Measurements from ENCODE around the gene TRIP12.
"Not testable (repeated sequence)": the region's sequence is repeated elsewhere in the genome, so short reads cannot be mapped to it uniquely, and the experiment has no call there.

Gene TRIP12

DNA sequence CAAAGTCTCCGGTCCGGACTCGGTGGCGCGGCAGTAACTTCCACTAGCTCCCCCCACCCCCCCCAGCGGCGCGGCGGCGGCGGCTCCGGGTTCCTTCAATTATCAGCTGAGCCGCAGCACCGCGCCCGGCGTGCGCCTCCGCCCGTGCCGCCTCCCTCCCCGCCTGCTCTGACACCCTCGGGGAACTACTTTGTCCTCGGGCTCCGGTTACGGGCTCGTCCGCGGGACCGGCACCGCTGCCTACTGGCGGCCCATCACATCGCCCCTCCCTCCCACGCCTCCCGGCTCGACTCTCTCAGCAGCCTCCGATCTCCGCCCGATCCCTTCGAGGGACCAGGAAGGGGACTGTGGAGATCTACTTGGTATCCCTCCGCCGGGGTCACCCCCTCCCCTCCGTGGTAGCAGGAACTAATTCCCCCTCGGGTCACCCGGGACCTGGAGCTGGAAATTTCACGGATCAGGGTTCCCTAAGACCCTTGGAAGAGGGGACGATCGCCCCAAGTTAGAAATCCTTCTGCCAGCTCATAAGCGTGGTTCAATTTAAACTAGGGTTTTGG lies at the start of gene TRIP12:
Gene TRIP12, minus strand, starts transcription at position 118 of the 557 bp plus-strand sequence. CDS start 41,930 bp downstream, outside the sequence.
- peak; percentile 88 for DNase-seq (ENCODE audit: low spot score)

DNA sequence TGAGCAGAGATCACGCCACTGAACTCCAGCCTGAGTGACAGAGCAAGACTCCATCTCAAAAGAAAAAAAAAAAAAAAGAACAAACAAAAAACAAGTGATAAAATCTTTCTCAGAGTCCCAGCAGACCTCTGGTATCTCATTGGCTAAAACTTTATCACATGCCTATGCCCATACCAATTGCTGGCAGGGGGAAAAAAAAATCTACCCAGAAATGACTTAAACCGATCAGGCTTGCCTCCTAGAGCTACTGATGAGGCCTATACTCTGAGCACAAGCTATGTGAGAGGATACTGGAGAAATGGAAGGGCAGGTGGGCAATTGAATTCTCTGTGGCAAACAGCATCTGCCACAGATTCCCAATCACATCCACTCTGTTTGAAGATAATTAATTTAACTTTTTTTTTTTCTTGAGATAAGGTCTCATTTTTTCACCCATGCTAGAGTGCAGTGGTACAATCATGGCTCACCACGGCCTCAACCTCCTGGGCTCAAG lies 49.5 kb upstream of the TRIP12 start:
- no peak for DNase-seq (ENCODE audit: low spot score)

DNA sequence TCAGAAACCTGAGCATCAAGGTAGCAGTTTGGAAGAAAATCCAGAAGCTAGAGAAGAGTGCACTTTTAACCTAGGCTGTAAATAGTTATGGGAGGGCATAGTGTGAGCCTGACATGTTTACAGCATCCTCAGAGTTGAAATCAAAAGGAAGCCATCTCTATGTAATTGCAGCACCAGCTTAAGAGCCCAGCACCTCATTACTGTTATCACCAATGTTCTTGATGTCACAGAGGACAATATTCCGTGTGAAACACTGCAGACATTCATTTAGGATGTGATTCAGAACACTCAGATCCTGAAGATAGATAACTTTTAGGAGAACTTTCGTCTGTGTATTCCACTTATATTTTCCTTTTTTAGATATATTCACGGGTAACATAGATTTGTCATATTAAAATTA lies 48.6 kb upstream of the TRIP12 start:
- no peak for DNase-seq (ENCODE audit: low spot score)

DNA sequence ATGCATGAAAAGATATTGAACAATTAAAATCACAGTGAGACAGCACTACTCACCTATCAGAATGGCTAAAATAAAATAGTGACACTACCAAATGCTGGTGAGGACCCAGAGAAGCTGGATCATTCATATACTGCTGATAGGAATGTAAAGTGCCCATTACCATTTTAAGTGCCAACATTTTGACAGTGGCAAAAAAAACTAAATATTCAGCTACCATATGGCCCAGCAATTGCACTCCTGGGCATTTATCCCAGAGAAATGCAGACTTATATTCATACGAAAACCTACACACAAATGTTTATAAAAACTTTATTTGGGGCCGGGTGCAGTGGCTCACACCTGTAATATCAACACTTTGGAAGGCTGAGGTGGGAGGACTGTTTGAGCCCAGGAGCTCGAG lies 48.1 kb upstream of the TRIP12 start:
- DNase-seq (ENCODE audit: low spot score), result no peak

DNA sequence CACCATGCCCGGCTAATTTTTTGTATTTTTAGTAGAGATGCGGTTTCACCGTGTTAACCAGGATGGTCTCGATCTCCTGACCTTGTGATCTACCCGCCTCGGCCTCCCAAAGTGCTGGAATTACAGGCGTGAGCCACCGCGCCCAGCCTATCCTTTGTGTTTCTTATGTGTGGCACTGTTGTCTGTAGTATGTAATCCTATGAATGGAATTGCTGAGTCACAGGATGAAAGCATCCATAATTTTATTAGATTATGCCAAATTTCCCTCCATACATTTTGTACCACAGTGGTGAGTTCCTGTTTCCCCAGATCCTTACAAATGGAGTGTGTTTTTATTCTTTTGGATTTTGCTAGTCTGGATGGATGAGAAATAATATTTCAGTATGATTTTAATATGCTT lies 41.8 kb upstream of the TRIP12 start:
- not testable (repeated sequence) for DNase-seq (ENCODE audit: low spot score)

DNA sequence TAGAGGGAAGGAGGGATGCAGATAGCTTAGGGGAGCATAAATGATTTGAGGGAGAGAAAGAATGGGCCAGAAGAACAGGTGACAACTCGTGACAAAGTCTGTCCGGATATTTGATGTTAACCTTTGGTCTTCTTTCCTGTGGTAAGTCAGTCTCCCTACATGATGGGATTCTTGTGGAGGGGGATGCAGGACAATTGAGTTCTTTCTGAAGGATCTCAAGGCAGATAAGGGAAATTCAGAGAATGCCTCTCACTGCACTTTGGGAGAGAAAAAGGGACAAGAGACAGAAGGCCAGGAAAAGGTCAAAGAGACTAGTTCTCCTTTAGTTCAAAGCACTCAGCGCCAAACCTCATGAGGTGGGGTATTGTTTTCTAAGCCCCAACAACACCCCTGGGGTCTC lies 34.7 kb upstream of the TRIP12 start:
- no peak for DNase-seq (ENCODE audit: low spot score)

DNA sequence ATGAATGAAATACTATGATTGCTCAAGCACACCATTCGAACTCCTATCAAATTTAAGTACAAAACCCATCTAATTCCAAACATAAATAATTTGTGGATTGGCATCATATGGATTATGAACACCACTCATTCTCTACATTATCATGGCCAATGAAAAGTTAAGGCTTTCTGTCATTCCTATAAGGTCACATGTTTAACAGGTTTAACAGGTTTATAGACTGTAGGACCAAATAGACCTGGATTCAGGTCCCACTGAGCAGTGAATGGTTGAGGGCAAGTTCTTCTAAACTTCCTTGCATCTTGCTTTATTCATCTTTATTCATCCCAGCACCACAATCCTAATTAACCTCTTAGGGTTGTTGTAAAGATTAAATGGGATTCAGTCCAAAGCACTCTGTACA lies 33.9 kb upstream of the TRIP12 start:
- no peak for DNase-seq (ENCODE audit: low spot score)

DNA sequence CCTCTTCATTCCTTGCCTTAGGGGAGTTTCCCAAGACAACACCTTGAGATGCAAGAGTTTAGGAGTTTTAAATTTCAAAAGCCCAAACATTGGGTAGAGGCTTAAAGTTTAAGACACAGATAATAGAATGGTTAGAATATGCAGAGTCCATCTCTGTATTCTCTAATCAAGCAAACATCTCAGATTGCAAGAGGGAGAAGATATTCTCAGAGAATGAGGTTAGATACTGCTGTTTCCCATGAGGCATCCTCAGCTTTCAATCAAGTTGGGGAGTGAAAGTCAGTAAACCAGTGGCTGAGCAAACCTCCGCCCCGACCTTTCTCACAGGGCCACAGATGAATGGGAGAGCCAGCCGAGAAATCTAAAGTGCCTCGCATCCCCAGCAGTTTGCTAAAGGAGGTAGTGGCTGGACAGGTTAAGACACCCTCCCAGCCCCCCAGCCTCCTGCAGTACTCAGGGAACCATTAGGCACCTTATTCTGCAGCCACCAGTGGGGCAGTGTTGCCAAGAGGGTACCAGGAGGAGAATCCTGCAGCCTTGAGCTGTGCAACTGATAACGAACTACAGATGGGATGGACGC lies 30.5 kb upstream of the TRIP12 start:
- DNase-seq (ENCODE audit: low spot score), result no peak

DNA sequence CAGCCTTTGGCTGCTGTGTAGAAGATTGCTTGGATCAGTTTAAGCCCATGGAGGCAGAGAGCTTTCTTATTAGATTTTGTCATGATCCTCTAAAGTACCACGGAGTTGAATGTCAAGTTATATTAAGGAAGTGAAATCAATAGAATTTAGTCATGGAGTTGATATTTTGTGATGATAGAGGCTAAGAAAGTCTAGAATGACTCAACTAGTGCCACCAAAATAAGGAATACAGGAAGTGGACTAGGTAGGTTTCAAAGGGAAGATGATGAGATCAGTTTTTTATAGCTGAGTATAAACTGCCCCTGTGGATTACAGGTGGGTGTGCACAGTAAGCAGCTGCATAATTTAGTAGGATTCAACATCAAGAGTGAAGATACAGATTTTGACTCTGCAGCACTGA lies 25.7 kb upstream of the TRIP12 start:
- DNase-seq (ENCODE audit: low spot score), result no peak

DNA sequence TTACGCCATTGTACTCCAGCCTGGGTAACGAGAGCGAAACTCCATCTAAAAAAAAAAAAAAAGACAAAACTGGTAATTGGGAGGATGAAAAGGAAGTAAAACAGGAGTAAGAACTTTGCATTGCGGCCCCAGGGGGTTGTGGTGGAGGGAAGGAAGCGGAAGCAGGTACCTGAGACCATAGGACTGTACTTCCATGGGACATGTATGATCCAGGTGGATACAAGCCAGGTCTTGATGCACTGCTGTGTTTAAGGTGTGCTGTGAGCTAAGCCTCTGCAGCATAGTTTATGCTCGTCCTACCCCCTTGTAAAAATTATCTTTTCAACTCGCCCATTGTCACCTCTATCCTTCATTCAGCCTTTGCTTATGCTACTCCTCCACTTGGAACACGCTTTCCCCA lies 24.2 kb upstream of the TRIP12 start:
- no peak for DNase-seq (ENCODE audit: low spot score)

DNA sequence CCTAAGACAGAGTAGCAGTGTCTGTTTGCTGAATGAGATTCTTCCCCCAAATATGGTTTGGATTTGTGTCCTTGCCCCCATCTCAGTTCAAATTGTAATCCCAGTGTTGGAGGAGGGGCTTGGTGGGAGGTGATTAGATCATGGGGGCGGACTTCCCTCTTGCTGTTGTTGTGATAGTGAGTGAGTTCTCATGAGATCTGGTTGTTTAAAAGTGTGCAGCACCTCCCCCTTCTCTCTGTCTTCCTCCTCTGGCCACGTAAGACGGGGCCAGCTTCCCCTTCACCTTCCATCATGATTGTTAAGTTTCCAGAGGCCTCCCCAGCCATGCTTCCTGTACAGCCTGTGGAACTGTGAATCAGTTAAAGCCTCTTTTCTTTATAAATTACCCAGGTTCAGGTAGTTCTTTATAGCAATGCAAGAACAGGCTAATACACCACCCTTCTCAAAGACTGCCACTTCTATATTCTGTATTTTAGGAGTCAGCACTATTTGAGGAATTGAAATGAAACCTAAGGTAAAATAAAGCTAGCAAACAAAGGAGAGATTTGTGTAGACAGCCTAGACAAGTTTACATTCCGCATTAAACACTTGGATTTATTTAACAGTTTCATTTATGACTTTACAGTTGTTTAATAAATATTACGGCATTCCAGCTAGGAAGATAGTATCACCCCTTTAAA lies 22.1 kb upstream of the TRIP12 start:
- DNase-seq (ENCODE audit: low spot score), result no peak

DNA sequence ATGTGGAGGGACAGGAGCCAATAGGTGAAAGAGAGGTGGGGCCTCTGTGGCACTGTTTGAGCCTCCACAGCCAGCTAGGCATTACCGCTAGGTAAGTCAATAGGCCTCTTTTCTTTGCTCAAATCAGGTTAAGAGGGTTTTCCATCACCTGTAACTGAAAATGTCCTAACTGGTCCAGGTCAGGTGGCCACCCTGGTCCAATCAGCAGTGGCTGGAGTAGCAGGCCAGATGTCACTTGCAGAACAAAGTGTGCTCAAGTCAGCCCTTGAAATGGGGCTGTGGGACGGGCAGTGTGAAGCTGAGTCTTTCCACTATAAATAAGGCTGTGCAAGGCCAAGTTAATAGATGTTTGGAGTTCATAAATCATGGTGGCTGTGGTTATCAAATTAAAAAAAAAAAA lies 21.4 kb upstream of the TRIP12 start:
- no peak for DNase-seq (ENCODE audit: low spot score)

DNA sequence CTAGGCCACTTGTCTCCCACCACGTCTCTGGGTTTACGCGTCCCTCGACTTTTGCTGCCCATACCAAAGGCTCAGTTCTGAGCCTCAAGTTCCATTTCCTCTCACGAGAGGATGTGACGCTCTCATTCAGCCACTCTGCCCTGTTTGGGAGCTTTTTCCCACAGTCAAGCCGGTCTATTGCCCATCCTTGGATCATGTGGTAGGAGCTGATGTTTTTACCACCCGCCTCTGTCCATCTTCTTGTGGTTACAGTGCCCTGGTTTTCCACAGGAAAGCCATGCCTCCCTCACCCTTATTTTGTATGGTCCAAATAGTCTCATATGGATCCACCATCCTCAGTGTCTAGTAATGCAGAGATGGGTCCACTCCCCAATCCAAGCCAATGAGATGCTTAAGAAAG lies 20.9 kb upstream of the TRIP12 start:
- no peak for DNase-seq (ENCODE audit: low spot score)

DNA sequence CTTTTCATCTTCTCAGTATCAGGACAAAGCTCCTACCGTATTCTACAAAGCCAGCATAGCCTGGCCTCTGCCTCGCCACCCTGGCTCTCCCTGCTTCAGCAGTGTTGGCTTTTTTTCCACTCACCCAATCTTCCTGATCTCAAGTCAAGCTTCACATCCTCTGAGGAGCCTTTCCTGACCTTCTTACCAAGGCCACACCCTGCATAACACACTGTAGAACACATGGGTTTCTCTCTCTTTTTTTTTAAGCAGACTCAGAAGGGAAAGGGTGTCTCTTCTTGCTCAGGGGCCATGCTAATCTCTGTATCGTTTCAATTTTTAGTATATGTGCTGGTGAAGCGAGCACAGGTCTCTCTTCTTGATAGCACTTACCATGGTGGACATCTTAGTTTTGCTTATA lies 15.7 kb upstream of the TRIP12 start:
- no peak for DNase-seq (ENCODE audit: low spot score)

DNA sequence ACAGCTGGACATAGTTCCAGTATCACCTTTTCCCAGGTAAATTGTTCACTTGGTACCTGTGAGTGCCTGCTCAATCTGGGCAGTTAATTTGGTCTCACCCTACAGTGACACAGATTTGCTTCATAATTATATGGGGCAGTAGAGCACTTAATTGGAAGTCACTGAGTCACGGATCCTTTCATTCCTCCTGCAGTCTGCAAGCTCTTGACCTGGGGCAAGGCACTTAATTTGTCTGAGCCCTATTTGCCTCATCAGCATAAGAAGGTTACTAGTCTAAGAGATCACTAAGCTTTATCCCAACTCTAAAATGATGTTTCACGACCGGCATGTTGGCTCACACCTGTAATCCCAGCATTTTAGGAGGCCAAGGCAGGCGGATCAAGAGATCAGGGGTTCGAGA lies 9.4 kb upstream of the TRIP12 start:
- DNase-seq (ENCODE audit: low spot score), result no peak

DNA sequence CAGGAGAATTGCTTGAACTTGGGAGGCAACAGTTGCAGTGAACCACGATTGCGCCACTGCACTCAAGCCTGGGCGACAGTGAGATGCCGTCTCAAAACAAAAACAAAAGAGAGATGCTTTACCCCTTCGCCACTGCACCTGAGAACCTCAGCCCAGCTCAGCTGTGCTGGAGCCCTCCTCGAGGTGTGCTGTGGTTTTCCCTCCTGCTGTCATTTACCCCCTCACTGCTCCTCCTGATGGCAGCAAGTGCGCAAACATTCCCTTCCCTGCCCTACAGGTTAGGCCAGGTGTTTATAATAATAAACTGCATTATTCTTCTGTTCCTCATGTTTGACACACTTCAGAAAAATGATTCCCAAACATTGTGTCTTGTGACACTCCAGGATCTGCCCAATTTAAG lies 8.8 kb upstream of the TRIP12 start:
- no peak for DNase-seq (ENCODE audit: low spot score)

DNA sequence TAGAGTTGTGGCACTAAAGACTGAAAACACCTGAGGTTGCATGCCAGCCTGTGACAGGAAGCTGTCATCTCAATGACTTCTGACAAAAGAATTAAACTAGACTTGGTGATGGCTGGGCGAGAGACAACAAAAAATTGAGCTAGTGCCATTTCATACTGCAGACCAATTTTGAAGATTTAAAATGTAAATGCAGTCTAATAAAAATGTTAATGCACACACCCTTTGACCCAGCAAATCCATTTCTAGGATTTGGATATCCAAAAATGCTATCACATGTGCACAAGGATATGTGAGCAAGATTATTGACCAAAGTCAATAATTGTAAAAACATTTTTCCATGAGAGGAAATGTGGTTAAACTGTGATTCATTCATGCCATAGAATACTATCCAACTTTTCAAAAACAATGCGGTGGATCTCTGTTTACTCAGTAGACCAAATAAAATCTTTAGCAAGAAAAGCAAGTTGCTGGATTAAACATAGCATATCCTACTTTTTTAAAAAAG lies 6.1 kb upstream of the TRIP12 start:
- DNase-seq (ENCODE audit: low spot score), result no peak

DNA sequence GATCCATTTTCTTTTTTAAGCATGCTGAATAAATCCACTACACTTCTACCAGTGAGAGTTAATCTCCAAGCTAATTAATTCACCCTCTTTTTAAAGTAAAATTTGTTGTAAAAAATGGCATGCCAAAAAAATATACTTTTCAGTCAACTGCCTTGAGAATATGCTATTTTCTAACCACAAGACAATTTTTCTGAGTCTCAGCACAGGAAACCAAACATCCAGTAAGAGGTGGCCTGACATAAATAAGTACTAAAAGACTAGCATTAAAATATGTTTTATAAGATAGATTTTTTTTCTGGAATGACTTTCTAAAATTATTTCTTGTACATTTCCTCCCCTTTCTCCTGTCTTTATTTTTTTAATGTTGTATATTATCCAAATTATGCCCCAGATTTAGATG lies 3.4 kb upstream of the TRIP12 start:
- DNase-seq (ENCODE audit: low spot score), result no peak

DNA sequence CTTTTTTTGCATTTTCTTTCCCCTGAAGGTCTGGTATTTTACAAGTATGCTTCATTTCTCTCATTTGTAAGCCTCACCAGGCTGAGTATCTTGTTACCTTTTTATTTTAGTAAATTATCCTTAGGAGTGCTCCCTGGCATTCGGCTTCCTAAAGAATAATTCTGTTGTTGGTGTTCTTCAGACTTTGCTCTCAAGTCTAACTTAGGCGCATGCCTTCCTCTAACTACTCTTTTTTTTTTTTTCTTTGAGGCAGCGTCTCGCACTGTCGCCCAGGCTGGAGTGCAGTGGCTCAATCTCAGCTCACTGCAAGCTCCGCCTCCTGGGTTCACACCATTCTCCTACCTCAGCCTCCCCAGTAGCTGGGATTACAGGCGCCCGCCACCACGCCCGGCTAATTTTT lies 2.7 kb upstream of the TRIP12 start:
- DNase-seq (ENCODE audit: low spot score), result not testable (repeated sequence)

DNA sequence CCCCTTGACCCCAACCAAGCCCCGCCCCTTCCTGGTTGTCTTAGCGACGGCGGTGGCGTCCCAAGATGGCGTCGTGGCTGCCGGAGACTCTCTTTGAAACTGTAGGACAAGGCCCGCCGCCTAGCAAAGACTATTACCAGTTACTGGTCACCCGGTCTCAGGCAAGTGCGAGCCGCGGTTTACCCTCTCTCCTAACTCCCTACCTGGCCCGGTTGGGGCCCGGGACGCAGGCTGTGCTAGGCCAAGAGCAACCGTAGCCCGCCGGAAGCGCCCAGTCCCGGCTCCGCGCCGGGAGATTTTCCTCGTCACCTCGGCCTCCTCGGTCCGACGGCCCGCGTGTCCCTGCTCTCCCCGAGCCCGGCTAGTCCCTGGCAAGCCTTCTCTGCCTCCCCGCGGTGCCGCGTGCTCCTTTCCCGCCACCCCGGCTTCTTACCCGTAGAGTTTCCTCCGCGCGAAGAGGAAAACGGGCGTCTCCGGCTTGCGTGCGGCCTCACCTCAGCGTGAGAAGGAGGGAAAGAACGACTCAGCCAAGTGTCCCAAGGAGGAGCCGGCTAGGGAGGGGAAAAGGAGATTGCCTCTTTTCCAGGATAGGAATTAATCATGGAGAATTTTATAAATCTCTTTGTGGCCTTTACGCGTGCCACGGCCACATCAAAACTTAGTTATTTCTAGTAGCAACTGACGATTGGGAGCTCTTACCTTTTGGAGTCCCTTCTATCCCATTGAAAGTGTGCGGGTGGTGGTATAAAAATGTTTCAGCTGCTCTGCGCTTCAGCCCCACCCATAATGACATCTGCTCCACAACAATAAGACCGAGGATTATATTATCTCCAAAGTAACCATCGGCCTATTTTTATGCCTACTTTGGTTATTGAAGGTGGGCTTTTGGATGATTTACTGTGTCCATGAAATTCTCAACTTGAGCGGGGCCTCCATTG lies 909 bp upstream of the TRIP12 start, which contains the start of gene FBXO36:
Gene FBXO36, plus strand, starts transcription at position 55 of the 938 bp plus-strand sequence. Its CDS starts 11 bp downstream, at position 66.
- DNase-seq (ENCODE audit: low spot score), result peak; percentile 42

DNA sequence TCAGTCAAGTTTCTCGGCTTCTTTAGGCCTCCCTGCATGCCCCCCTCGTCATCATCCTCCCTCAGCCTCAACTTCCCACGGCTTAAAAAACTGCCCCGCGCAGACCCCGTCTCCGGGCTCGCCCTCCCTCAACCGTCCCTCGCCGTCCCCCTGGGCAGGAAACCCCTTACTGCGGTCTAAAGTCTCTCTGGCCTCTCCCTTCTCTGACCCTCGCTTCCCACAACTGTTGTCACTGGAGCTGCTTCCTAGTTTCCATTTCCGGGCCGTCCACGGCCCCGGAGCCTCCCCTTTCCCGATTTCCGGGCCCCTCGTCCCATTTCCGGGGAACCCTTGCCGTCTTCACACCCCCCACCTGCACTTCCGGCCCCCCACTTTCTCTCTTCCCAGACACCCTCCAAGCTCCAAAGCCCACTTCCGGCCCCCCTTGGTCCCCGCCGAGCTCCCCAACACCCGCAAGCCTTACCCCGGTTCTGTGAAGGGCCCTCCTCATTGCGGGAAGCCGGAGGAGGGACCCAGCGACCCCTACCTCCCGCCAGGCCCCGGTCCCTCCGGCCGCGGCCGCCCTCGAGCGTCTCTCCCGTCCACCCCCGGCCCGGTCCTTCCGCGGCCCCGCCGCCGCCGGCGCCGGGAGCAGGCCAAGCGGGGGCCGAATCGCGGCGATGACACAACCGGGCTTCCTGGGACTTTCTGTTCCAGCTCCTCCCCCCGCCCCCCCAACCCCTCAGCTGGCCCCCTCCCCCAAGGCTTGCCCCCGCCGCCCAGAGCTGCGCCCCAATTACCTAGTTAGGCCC lies 513 bp downstream of the TRIP12 start:
- DNase-seq (ENCODE audit: low spot score), result peak; percentile 60

All from HuH-7 (cell line).